ENCODE measurements around the gene ZMYND8.

- TF ChIP-seq, protein P1, sequence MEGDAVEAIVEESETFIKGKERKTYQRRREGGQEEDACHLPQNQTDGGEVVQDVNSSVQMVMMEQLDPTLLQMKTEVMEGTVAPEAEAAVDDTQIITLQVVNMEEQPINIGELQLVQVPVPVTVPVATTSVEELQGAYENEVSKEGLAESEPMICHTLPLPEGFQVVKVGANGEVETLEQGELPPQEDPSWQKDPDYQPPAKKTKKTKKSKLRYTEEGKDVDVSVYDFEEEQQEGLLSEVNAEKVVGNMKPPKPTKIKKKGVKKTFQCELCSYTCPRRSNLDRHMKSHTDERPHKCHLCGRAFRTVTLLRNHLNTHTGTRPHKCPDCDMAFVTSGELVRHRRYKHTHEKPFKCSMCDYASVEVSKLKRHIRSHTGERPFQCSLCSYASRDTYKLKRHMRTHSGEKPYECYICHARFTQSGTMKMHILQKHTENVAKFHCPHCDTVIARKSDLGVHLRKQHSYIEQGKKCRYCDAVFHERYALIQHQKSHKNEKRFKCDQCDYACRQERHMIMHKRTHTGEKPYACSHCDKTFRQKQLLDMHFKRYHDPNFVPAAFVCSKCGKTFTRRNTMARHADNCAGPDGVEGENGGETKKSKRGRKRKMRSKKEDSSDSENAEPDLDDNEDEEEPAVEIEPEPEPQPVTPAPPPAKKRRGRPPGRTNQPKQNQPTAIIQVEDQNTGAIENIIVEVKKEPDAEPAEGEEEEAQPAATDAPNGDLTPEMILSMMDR (IDR thresholded peaks at IDR 0.05), result no peak
- no peak for TF ChIP-seq ZFX (IDR thresholded peaks at IDR 0.05; ENCODE audit: borderline replicate concordance)
Measured at GRCh38 chr20:47280228-47280627, 76.3 kb downstream of the ZMYND8 start.
